ENCODE data around the gene RNF183. TPM values are rescaled to one million over a fixed set of nuclear protein-coding genes. Genes with fewer than 3 reads are reported as not detected.
A peak's percentile ranks its signal among the peaks of the same experiment; 100 is the strongest.

Gene RNF183
- total RNA-seq, 3 donors from 2014 or later: 0.98 to 3.5 TPM; not detected in 1

DNA sequence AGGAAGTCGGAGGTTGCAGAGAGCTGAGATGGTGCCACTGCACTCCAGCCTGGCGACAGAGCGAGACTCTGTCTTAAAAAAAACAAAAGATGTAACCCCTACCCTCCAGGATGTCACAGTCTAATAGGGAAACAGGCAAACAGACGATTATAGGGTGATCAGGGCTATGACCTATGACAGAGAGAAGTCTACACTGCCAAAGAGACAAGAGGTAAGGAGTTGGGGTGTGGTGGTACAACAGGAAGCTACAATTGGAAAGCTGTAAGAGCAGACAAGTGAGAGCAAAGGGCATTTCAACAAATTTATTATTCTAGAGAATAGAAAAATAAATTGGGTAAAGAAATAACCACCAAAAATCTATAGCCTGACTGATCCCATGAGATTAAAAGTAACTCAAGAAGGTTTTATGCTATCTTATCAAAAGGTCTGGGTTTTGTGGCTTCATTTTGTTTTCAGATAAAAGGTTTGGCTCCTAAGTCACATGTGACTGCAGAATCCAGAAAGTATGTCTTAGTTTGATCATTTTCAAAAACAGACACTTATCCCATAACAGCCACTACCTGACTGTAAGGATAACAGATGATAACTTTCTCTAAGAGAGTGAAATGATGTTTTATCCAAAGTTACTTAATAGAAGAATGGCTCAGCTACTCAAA lies 35.1 kb downstream of the RNF183 start:
- no peak overlapping the region for H3K4me3 ChIP-seq
- no peaks in the 10 kb centered on the region for H3K4me1 ChIP-seq
- no peaks in the 10 kb centered on the region for H3K27me3 ChIP-seq
- no peaks in the 10 kb centered on the region for H3K9me3 ChIP-seq
- no peak overlapping the region for H3K27ac ChIP-seq
- intact Hi-C loops (cut with DNase I; ENCODE audit: low total_unique reads): no loop called here
- no peaks in the 10 kb centered on the region for H3K36me3 ChIP-seq
- no peak for TF ChIP-seq POLR2AphosphoS5 (IDR thresholded peaks at IDR 0.05)
- TF ChIP-seq, protein P1, sequence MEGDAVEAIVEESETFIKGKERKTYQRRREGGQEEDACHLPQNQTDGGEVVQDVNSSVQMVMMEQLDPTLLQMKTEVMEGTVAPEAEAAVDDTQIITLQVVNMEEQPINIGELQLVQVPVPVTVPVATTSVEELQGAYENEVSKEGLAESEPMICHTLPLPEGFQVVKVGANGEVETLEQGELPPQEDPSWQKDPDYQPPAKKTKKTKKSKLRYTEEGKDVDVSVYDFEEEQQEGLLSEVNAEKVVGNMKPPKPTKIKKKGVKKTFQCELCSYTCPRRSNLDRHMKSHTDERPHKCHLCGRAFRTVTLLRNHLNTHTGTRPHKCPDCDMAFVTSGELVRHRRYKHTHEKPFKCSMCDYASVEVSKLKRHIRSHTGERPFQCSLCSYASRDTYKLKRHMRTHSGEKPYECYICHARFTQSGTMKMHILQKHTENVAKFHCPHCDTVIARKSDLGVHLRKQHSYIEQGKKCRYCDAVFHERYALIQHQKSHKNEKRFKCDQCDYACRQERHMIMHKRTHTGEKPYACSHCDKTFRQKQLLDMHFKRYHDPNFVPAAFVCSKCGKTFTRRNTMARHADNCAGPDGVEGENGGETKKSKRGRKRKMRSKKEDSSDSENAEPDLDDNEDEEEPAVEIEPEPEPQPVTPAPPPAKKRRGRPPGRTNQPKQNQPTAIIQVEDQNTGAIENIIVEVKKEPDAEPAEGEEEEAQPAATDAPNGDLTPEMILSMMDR (IDR thresholded peaks at IDR 0.05): no peak
- no peak for TF ChIP-seq POLR2A (IDR thresholded peaks at IDR 0.05)
- DNase-seq (ENCODE audit: low spot score in 2 of 2): no peak

DNA sequence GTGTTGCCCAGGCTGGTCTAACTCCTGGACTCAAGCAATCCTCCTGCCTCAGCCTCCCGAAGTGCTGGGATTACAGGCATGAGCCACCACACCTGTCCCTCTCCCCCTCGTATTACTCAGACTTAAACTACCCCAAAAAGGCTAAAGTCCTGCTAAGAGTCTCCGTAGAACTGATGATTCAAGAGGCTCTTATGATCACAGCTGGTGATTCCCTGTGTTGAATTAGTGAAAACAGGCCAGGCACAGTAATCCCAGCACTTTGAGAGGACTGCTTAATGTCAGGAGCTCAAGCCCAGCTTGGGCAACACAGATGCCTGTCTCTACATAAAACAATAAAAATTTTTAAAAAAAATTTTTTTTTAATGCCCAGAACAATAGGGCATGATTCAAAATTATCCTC lies 37.0 kb downstream of the RNF183 start:
- intact Hi-C loops (cut with DNase I; ENCODE audit: low total_unique reads): no loop called here

DNA sequence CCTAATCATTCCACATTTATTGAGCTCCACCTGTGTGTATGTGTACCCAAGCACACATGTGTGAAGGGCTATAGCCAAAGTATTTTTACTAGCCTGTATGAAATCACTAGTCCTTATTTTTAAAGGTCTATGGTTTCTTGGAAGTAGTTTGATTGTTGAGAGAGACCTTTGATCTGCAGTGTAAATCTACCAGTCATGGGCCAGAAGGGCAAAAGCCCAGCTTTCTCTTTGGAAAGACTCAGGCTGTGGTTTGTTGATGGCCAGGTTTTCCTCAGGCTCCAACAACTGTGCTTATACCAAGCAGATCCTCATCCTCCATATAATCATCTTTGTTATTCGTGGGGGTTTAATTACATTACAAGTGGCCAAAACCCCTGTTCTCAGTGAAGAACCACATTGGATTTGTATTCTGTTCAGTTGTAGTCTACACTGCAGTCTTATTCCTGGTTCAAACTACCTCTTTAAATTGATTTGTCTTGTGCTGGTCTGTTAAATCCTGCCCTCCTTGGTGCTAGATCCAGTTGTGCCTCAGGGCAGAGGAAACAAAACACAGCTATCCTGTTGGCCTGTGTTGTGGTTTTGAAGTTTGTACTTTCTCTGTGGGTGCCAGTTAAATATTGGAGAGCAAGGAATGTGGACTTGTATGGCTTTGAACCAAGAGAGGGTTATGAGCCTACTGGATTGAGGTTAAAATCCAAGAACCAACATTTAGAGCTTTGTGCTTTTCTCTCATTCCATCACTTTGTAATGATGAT lies 41.1 kb downstream of the RNF183 start:
- Histone ChIP-seq H3K36me3 (no peaks in the 10 kb centered on the region), H3K4me3 (no peak overlapping the region), H3K27me3 (no peaks in the 10 kb centered on the region), H3K27ac (peak overlapping the region; percentile 1 to 38), H3K4me1 (peaks cover 0 to 4% of the 10 kb centered on the region in 2 donors), H3K9me3 (no peaks in the 10 kb centered on the region)
- intact Hi-C loops (cut with DNase I; ENCODE audit: low total_unique reads): no loop called here
- DNase-seq (ENCODE audit: low spot score in 2 of 2): peak in 1 of 2 donors; percentile 54
- TF ChIP-seq POLR2A (IDR thresholded peaks at IDR 0.05) (no peak), POLR2AphosphoS5 (IDR thresholded peaks at IDR 0.05) (no peak)
- TF ChIP-seq, protein P1 (IDR thresholded peaks at IDR 0.05): no peak

More for the DNA sequence above, 37.0 kb downstream of the RNF183 start:
- Histone ChIP-seq H3K27ac (no peak overlapping the region), H3K4me3 (no peak overlapping the region), H3K36me3 (no peaks in the 10 kb centered on the region), H3K9me3 (no peaks in the 10 kb centered on the region), H3K27me3 (no peaks in the 10 kb centered on the region), H3K4me1 (peaks cover 0 to 4% of the 10 kb centered on the region in 2 donors)
- DNase-seq (ENCODE audit: low spot score in 2 of 2): no peak
- TF ChIP-seq, protein P1 (IDR thresholded peaks at IDR 0.05): no peak
- TF ChIP-seq POLR2A (IDR thresholded peaks at IDR 0.05): no peak
- TF ChIP-seq POLR2AphosphoS5 (IDR thresholded peaks at IDR 0.05): no peak

DNA sequence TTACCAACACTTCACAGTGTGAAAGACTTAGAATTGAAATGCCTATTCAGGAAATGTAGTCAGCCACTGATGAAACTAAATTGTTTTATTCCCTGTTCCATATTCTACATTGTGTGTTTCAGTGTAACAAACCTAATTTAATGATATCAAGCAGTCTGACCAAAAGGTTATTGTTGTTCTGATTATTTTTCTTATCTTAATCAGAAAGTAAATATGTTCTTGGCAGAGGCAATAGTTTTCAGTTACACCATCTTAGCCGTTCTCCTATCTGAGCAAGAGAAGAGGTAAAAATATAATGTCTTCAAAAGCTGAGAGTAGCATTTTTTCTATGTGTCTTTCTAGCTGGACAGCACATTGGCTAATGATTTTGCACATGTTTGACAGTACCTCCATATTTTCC lies 44.9 kb downstream of the RNF183 start:
- H3K4me1 ChIP-seq: peaks cover 0 to 4% of the 10 kb centered on the region in 2 donors
- DNase-seq (ENCODE audit: low spot score in 2 of 2): no peak
- H3K9me3 ChIP-seq: no peaks in the 10 kb centered on the region
- no peak for TF ChIP-seq POLR2A (IDR thresholded peaks at IDR 0.05)
- TF ChIP-seq, protein P1 (IDR thresholded peaks at IDR 0.05): no peak
- intact Hi-C loops (cut with DNase I; ENCODE audit: low total_unique reads): loop anchor here (5.0 kb wide), 1 partner anchor 1149 kb away; no protein-coding TSS in a partner anchor
- no peaks in the 10 kb centered on the region for H3K36me3 ChIP-seq
- H3K27ac ChIP-seq: no peak overlapping the region
- no peak overlapping the region for H3K4me3 ChIP-seq
- no peaks in the 10 kb centered on the region for H3K27me3 ChIP-seq

DNA sequence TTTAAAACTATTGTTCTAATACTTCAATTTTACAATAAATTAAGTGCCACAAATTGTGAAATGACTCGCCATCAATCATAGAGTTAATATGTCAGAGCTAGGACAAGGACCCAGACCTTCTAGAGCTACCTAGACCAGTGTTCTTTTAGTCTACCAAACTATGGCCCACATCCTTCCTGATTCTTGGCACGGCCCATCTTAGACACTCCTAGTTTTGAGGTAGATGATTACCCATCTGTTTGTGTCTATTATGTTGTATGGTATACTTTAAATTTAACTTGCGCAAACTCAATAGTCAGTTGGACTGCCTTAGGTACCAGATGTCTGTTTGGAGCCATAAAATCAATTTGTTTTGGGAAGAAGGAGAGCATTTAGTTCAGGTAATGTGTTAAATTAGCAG lies 45.3 kb downstream of the RNF183 start:
- Histone ChIP-seq H3K36me3 (no peaks in the 10 kb centered on the region), H3K9me3 (no peaks in the 10 kb centered on the region), H3K27ac (no peak overlapping the region), H3K4me3 (no peak overlapping the region), H3K4me1 (peaks cover 0 to 4% of the 10 kb centered on the region in 2 donors), H3K27me3 (no peaks in the 10 kb centered on the region)
- no peak for DNase-seq (ENCODE audit: low spot score in 2 of 2)
- intact Hi-C loops (cut with DNase I; ENCODE audit: low total_unique reads): loop anchor here (5.0 kb wide), 1 partner anchor 1149 kb away; no protein-coding TSS in a partner anchor
- TF ChIP-seq, protein P1 (IDR thresholded peaks at IDR 0.05): no peak
- TF ChIP-seq POLR2A (IDR thresholded peaks at IDR 0.05) (no peak), POLR2AphosphoS5 (IDR thresholded peaks at IDR 0.05) (no peak)

Measured in breast epithelium (tissue), 4 donors.